Stimulated activated naive CD8-positive, alpha-beta T cell treated with anti-CD3 and anti-CD28 coated beads, Interleukin-15, amount 100 ng/mL, for 72 hours (primary cell): Measurements from ENCODE around the gene COL2A1.

Experiments used
- ATAC-seq: fragments of 150-1000 bp; cut with Tn5 transposase; 2 replicates; pipeline ENCODE4 v1.10.0; 2021; ENCODE audit warnings: mild to moderate bottlenecking, moderate library complexity
- DNase-seq, 2 donors: peaks; one replicate each; pipeline ENCODE4 v3.0.0; 2021 to 2022
- H3K27ac Mint-ChIP-seq, 2 donors: one replicate each; pipeline ENCODE4 v1.8.0; 2022; ENCODE audit warnings: mild to moderate bottlenecking in 2 of 2, mixed read lengths in 2 of 2, moderate library complexity in 2 of 2
- H3K27me3 Mint-ChIP-seq: one replicate; pipeline ENCODE4 v1.8.0; 2022; ENCODE audit warnings: mixed read lengths
- H3K4me1 Mint-ChIP-seq: one replicate; pipeline ENCODE4 v1.8.0; 2022; ENCODE audit warnings: mild to moderate bottlenecking, mixed read lengths
- H3K4me3 Mint-ChIP-seq, 2 donors: one replicate each; pipeline ENCODE4 v1.8.0; 2022; ENCODE audit warnings: mild to moderate bottlenecking in 2 of 2, mixed read lengths in 2 of 2, moderate library complexity in 1 of 2
- H3K9me3 Mint-ChIP-seq, 2 donors: one replicate each; pipeline ENCODE4 v1.8.0; 2022; ENCODE audit warnings: mixed read lengths in 2 of 2

Gene COL2A1

DNA sequence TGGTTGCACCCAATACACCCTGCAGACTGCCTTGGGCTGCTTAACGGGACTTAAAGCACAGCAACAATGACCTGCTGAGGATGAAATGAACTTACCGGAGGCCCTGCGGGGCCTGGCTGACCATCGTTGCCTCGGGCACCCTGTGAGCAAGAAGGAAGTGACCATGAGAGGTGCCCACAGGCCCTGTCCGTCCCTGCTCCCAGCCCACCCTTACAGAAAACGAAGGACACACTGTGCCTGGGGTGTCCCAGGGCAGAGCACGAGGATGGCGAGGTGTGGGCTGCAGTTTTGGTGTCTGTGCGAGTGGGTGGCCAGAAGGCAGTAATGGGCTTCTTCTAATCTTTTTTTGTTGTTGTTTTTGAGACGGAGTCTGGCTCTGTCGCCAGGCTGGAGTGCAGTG is 14.6 kb downstream of the COL2A1 start:
- H3K4me1 Mint-ChIP-seq = peaks cover 32% of the 10 kb centered on the region
- H3K4me3 Mint-ChIP-seq = peak overlapping the region in 1 of 2 donors; percentile 37
- peak overlapping the region in 1 of 2 donors; percentile 88 for H3K27ac Mint-ChIP-seq
- no peaks in the 10 kb centered on the region for H3K9me3 Mint-ChIP-seq
- DNase-seq (no peak), ATAC-seq (no peak)
- H3K27me3 Mint-ChIP-seq = peaks cover 76% of the 10 kb centered on the region

- Mint-ChIP-seq H3K4me3 (no peak overlapping the region), H3K9me3 (no peaks in the 10 kb centered on the region), H3K4me1 (peaks cover 32% of the 10 kb centered on the region), H3K27me3 (peaks cover 76% of the 10 kb centered on the region), H3K27ac (peak overlapping the region in 1 of 2 donors; percentile 87)
- DNase-seq (no peak), ATAC-seq (no peak)
Measured at GRCh38 chr12:47989023-47989417, 15.3 kb downstream of the COL2A1 start.

DNA sequence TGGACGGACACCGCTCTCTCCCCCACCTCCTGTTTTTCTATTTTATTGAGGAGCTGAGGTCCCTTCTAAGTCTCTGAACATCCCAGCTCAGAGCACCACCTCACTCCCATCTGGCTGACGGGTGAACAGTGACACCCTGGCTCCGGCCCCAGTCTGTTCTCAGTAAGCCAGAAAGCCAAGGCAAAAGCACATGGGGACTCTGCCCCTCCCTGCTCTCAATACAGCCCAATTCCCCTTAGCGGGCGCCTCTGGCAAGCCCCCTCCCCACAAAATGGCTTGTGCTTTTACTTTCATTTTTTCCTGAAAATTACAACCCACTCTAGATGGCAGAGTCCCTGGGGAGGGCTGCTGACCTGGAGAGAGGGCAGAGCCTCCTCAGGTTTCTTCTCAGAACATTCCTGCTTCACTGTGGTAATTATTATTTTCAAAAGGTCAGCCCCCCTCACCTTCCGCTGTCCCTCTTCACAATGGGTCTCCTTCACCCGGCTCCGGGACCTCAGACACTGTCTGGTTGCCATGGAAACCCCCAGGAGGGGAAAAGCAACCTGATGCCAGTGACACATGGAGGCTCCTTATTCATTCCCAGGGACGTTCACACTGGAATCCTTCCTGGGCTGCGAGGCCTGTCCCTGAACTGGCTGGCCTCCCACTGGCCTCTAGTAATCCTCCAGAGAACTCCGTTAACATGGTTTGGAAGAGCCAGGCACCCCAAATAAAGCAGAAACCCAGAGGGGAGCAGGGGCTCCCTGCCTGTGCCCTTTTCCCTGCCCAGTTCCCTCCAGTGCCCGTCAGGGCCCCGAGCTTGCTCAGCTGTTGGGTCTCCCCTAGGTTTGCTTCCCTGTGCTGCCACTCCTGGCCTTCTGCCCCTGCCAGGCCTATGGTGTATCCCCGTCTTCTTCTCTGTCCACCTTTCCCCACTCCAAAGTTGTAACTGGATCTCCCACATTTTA is 15.9 kb downstream of the COL2A1 start:
- ATAC-seq = no peak

DNA sequence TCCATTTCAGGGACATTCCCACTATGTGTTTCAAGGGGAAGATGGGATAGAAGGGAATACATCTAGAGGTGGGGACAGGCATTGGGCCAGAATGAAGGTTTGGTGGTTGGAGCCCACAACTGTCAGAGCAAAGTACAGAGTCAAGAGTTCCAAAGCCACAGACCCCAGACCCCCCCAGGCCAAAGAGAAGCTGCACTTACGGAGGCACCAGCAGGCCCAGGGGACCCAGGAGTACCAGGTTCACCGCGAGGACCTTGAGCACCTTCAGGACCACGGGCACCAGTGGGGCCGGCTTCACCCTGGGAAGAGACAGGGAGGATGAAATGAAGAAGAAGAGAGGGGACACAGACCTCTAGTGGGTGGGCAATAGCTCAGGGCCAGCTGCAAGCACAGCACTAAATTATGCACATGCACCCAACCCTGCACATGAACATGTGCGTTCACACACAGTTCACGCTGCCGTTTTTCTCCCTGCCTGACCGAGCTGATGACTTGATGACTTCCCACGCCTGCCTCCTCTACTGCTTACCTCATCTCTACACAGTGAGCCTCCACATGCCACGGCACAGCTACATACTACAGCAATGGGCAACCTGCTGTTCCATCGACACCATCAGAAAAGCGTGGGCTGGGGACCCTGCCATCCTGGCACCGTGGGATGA is 16.7 kb downstream of the COL2A1 start:
- Mint-ChIP-seq H3K9me3 (no peaks in the 10 kb centered on the region), H3K27me3 (peaks cover 72% of the 10 kb centered on the region), H3K4me1 (peaks cover 32% of the 10 kb centered on the region), H3K4me3 (no peak overlapping the region), H3K27ac (no peak overlapping the region)
- ATAC-seq = no peak
- DNase-seq = no peak

More for the DNA sequence above, 15.9 kb downstream of the COL2A1 start:
- Mint-ChIP-seq H3K4me3 (no peak overlapping the region), H3K27me3 (peaks cover 73% of the 10 kb centered on the region), H3K4me1 (peaks cover 32% of the 10 kb centered on the region), H3K27ac (peak overlapping the region; percentile 2 to 87), H3K9me3 (no peaks in the 10 kb centered on the region)
- no peak for DNase-seq

DNA sequence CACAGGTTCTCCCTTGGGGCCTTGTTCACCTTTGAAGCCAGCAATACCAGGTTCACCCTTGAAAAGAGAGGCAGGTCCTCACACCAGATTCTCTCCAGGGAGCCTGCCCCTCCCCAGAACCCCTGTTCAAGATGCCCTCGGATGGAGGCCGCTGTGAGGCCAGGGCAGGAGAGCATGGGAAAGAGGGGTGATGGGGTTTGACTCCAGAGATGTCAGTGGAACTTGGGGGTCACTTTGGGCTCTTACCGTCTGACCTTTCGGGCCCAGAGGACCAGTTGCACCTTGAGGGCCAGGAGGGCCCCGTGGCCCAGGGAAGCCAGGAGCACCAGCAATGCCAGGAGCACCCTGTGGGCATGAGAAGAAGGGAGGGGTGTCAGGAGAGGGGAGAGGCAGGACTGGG is 17.4 kb downstream of the COL2A1 start:
- no peaks in the 10 kb centered on the region for H3K9me3 Mint-ChIP-seq
- peaks cover 32% of the 10 kb centered on the region for H3K4me1 Mint-ChIP-seq
- ATAC-seq (no peak), DNase-seq (no peak)
- no peak overlapping the region for H3K4me3 Mint-ChIP-seq
- H3K27ac Mint-ChIP-seq = no peak overlapping the region
- peaks cover 65% of the 10 kb centered on the region for H3K27me3 Mint-ChIP-seq

DNA sequence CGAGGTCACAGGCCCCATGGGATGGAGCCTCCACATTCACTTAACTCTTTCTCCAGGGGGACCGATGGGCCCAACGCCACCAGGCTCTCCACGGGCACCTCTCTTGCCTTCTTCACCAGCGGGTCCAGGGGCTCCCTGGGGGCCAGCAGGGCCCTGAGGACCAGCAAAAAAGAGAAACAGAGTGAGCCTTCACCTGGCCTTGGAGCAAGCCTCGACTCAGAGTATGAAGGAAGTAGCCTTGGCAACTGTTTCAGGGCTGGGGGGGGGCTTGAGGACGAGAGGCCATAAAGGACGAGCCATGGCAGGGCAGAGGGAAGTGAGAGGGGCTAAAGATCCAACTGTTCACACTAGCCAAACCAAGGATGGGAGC is 18.0 kb downstream of the COL2A1 start:
- Mint-ChIP-seq H3K9me3 (no peaks in the 10 kb centered on the region), H3K4me1 (peaks cover 31% of the 10 kb centered on the region), H3K27ac (no peak overlapping the region)

DNA sequence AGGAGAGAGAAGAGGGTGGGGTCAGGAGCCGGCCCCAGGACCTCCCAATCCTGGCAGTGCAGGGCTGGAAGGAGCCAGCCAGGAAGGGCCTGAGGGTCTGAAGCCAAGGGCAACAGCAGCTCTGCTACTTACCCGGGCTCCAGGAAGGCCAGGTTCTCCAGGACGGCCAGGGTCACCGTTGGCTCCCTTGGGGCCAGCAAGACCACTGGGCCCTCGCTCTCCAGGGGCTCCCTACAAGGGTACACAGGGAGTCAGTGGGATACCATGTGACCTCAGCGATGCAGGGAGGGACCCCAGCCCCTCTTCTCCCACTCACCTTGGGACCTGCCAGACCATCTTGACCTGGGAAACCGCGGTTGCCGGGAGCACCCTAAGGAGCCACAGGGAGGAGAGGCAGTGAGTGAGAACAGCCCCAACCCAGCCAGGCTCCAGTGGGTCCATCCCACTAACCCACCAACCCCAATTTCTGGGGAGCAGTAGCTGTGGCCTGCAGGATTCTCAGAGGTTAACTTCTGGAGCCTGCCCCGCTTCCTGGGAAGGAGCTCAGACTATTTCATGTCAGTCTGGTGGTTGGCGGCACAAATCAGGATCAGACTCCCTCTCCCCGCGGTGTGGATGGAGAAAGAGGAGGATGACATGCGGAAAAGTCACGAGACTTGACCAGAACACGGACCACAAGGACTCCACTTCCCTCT is 18.5 kb downstream of the COL2A1 start:
- DNase-seq = no peak
- Mint-ChIP-seq H3K4me3 (no peak overlapping the region), H3K9me3 (no peaks in the 10 kb centered on the region), H3K27me3 (peaks cover 55% of the 10 kb centered on the region), H3K27ac (no peak overlapping the region), H3K4me1 (peaks cover 26% of the 10 kb centered on the region)
- no peak for ATAC-seq

More for the DNA sequence above, 18.0 kb downstream of the COL2A1 start:
- H3K4me3 Mint-ChIP-seq = no peak overlapping the region
- peaks cover 59% of the 10 kb centered on the region for H3K27me3 Mint-ChIP-seq
- ATAC-seq = no peak
- no peak for DNase-seq

DNA sequence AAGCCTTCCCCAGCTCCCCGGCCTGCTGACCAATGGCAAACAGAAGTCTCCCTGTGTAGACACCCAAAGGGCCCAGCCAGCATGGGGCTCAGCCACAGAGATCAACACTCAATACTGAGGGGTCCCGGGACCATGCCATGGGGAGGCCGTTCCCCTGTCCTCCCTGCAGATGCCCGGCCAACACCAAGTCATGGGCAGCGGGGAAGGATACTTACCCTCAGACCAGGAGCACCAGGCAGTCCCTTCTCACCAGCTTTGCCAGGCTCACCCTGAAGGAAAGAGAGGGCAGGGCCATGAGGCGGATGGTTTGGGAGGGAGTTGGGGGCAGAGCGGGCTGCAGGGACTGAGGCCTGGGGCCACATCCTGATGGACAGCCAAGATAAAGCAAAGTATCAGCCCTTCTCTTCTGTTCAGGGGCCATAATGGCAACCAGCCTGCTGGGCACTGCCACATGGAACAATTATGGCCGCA is 19.9 kb downstream of the COL2A1 start:
- no peak overlapping the region for H3K4me3 Mint-ChIP-seq
- H3K9me3 Mint-ChIP-seq = no peaks in the 10 kb centered on the region
- no peak overlapping the region for H3K27ac Mint-ChIP-seq
- peaks cover 12% of the 10 kb centered on the region for H3K4me1 Mint-ChIP-seq
- ATAC-seq = no peak
- no peak for DNase-seq
- H3K27me3 Mint-ChIP-seq = peaks cover 53% of the 10 kb centered on the region

DNA sequence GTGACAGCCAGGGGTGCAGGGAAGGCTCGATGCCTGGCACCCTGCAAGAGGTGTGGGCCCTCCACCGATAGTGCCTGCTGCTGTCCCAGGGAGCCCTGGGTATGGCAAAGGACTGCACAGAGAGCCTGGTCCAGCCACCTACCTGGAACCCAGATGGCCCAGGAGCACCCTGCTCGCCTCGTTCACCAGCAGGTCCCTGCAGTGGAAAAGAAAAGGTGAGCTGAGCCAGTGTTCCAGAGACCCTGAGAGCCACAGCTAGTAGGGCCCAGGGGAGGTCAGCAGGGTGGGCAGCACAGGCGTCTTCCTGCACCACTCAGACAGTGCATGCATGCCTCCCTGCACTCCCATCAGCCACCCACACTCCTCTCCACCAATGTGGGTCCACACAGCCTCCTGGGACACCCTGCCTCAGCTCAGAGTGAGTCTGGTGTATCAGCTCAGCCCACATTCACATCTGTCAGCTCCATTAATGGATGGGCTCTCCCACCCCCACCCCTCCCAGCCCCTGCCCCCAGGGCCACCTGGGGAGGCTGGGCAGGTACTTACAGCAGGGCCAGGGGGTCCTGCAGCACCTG is 20.6 kb downstream of the COL2A1 start:
- Mint-ChIP-seq H3K4me3 (no peak overlapping the region), H3K27me3 (peaks cover 53% of the 10 kb centered on the region), H3K4me1 (peaks cover 5% of the 10 kb centered on the region), H3K9me3 (no peaks in the 10 kb centered on the region), H3K27ac (no peak overlapping the region)
- peak; percentile 12 for ATAC-seq
- no peak for DNase-seq

GRCh38 chr12:47982770-47983169 is 21.5 kb downstream of the COL2A1 start:
- no peak for DNase-seq
- H3K27me3 Mint-ChIP-seq = peaks cover 45% of the 10 kb centered on the region
- no peak for ATAC-seq

DNA sequence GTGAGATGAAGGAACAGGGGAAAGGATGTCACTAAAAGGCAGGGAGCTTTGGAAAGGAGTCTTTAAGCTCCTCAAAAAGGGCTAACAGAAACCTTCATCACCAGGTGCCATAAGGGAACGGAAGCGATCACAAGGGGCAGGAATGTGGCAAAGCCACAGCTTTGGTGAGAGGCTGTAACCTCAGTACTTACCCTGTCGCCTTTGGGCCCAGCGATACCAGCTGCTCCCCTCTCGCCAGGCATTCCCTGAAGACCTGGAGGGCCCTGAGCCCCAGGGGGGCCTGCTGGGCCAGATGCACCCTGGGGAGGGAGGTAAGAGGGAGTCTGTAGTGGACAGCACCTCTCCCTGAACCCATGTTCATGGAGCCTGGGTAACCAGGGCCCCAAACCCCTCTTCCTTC is 22.0 kb downstream of the COL2A1 start:
- DNase-seq (no peak), ATAC-seq (no peak)
- Mint-ChIP-seq H3K27me3 (peaks cover 40% of the 10 kb centered on the region), H3K4me3 (no peak overlapping the region), H3K27ac (no peak overlapping the region), H3K4me1 (no peaks in the 10 kb centered on the region), H3K9me3 (no peaks in the 10 kb centered on the region)

More at GRCh38 chr12:47982770-47983169, 21.5 kb downstream of the COL2A1 start:
- Mint-ChIP-seq H3K4me3 (no peak overlapping the region), H3K9me3 (no peaks in the 10 kb centered on the region), H3K4me1 (no peaks in the 10 kb centered on the region), H3K27ac (peak overlapping the region in 1 of 2 donors; percentile 14)

DNA sequence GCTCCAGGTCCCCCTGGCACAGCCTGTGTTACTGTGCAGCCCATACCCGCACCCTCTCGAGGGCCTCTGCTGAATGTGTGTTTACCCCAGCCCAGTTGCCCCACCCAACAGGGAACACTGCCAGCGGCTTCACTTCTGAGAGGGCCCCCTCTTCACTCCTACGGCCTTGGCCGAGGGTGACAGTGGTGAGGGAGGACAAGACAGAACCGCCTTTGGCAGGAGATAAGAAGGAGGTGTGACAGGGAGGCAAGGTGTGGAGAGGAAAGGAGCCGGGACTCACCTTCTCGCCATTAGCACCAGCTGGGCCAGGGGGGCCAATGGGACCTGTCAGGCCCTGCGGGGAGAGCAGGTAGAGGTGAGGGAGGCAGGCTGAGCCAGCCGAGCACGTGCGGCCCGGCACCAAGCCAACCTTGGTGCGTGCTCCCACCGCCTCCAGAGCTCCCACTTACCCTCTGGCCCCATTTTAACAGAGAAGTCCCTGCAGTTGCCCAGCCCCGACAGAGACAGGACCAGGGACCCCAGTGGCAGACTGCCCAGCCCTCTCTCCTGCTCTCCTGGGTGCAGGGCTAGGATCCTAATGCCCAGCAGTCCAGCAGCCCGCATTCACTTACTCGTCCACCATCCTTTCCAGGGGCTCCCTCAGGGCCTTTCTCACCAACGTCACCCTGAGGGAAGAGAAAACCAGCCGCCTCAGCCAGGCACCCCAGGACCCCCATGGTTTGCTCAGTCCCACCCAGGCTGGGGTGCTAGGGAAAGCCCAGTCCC is 22.6 kb downstream of the COL2A1 start:
- H3K9me3 Mint-ChIP-seq = no peaks in the 10 kb centered on the region
- ATAC-seq (no peak), DNase-seq (no peak)
- no peak overlapping the region for H3K27ac Mint-ChIP-seq
- H3K4me1 Mint-ChIP-seq = no peaks in the 10 kb centered on the region
- H3K27me3 Mint-ChIP-seq = peaks cover 34% of the 10 kb centered on the region
- H3K4me3 Mint-ChIP-seq = no peak overlapping the region

- Mint-ChIP-seq H3K4me3 (no peak overlapping the region), H3K4me1 (no peaks in the 10 kb centered on the region), H3K27me3 (peaks cover 26% of the 10 kb centered on the region), H3K9me3 (no peaks in the 10 kb centered on the region), H3K27ac (peak overlapping the region in 1 of 2 donors; percentile 22)
- ATAC-seq = no peak
- DNase-seq = no peak
Measured at GRCh38 chr12:47980779-47981495, 23.3 kb downstream of the COL2A1 start.

- peak overlapping the region in 1 of 2 donors; percentile 49 for H3K27ac Mint-ChIP-seq
- no peaks in the 10 kb centered on the region for H3K9me3 Mint-ChIP-seq
- ATAC-seq = no peak
- no peaks in the 10 kb centered on the region for H3K4me1 Mint-ChIP-seq
- DNase-seq = no peak
- H3K4me3 Mint-ChIP-seq = no peak overlapping the region
- peaks cover 26% of the 10 kb centered on the region for H3K27me3 Mint-ChIP-seq
Measured at GRCh38 chr12:47980197-47980596, 24.1 kb downstream of the COL2A1 start.
